Spleen (tissue), 13 donors: ENCODE measurements around the gene FLII. TPM values are rescaled to one million over a fixed set of nuclear protein-coding genes. Genes with fewer than 3 reads are reported as not detected.
A peak's percentile ranks its signal among the peaks of the same experiment; 100 is the strongest.
"Not testable (repeated sequence)": the region's sequence is repeated elsewhere in the genome, so short reads cannot be mapped to it uniquely, and the experiment has no call there.

Experiments
- DNase-seq: peaks from one replicate; pipeline ENCODE4 v3.0.0-alpha.2; 2020
- H3K27ac ChIP-seq, 8 donors: fragments of 200-600 bp; sonication (generic) in 7 of 8; 1 replicate in 4 of 8; 2 replicates in 4 of 8; pipeline versions ENCODE4 v1.5.0 to v1.8.0; 2016 to 2021; ENCODE audit warnings: inconsistent platforms in 4 of 8, mild to moderate bottlenecking in 4 of 8, moderate library complexity in 1 of 8
- H3K27me3 ChIP-seq, 7 donors: fragments of 200-600 bp; sonication (generic) in 6 of 7; replicated peaks in 1 of 7; 1 replicate in 4 of 7; 2 replicates in 3 of 7; pipeline versions ENCODE4 v1.5.0 to v1.8.0; 2016 to 2021; ENCODE audit warnings: inconsistent platforms in 3 of 7, mild to moderate bottlenecking in 1 of 7
- H3K36me3 ChIP-seq, 6 donors: fragments of 200-600 bp; sonication (generic) in 5 of 6; 1 replicate in 4 of 6; 2 replicates in 2 of 6; pipeline versions ENCODE4 v1.5.0 to v1.8.0; 2016 to 2021; ENCODE audit warnings: inconsistent platforms in 2 of 6
- H3K4me1 ChIP-seq, 6 donors: fragments of 200-600 bp; sonication (generic) in 5 of 6; 1 replicate in 3 of 6; 2 replicates in 3 of 6; pipeline versions ENCODE4 v1.5.0 to v1.8.0; 2016 to 2021; ENCODE audit warnings: inconsistent platforms in 3 of 6
- H3K4me3 ChIP-seq, 8 donors: fragments of 200-600 bp; sonication (generic) in 7 of 8; 1 replicate in 4 of 8; 2 replicates in 4 of 8; pipeline versions ENCODE4 v1.5.0 to v1.8.0; 2016 to 2021; ENCODE audit warnings: inconsistent platforms in 4 of 8, mild to moderate bottlenecking in 4 of 8, moderate library complexity in 2 of 8
- H3K9me3 ChIP-seq, 8 donors: fragments of 200-600 bp; sonication (generic) in 7 of 8; 1 replicate in 4 of 8; 2 replicates in 4 of 8; pipeline versions ENCODE4 v1.5.0 to v1.8.0; 2016 to 2021; ENCODE audit warnings: inconsistent platforms in 4 of 8
- POLR2A ChIP-seq, 3 donors: fragments of 450-650 bp; IDR thresholded peaks; one replicate each; pipeline ENCODE4 v1.5.1; 2017; ENCODE audit warnings: antibody characterized with exemption in 3 of 3, mild to moderate bottlenecking in 1 of 3
- POLR2AphosphoS5 ChIP-seq, 3 donors: sonication (generic); formaldehyde crosslinking; IDR thresholded peaks; one replicate each; pipeline ENCODE4 v1.5.1; 2017; ENCODE audit warnings: antibody characterized with exemption in 3 of 3
- WGBS, 5 donors: extraction: QIAGEN DNeasy Blood & Tissue Kit in 3 of 5; methylation state at CpG; one replicate each; pipeline versions ENCODE4 v1.1.5 to v1.1.7; 2013 to 2018; 5-methylcytosine and 5-hydroxymethylcytosine counted together
- intact Hi-C: fragments of 100-400 bp; cut with DNase I; formaldehyde crosslinking; loops from one replicate; pipeline ENCODE4 v1.15.0; 2023; ENCODE audit warnings: low total_unique reads
- long read RNA-seq, 2 donors: transcript quantifications; one replicate each; lab custom pipeline, GENCODE V29; 2026
- polyA plus RNA-seq, 3 donors: library from polyadenylated mRNA; stranded (reverse); fragments of 200-250 nt; gene quantifications; one replicate each; pipeline ENCODE4 v1.2.1, GENCODE V29; 2013
- total RNA-seq, 7 donors: library from RNA; depleted of rRNA in 3 of 7; stranded (reverse); fragments of >200 nt in 3 of 7; fragmentation: NEBNext Ultra II Directional in 4 of 7; extraction: Animal tissue kit (Norgen Biotek cat#: 25700) in 4 of 7; gene quantifications; one replicate each; pipeline versions ENCODE4 v1.1.0 to v1.2.1, GENCODE V29; 2016 to 2021
- TF ChIP-seq, protein P1 (sequence below), 11 experiments: fragments of 200-600 bp in 7 of 11; fragments of 450-650 bp in 4 of 11; sonication (generic) in 4 of 11; IDR thresholded peaks in 8 of 11; conservative IDR thresholded peaks in 3 of 11; 1 replicate in 7 of 11; 2 replicates in 4 of 11; pipeline versions ENCODE4 v1.4.0 to v1.8.0; 2016 to 2021; ENCODE audit warnings: antibody characterized with exemption in 11 of 11, inconsistent platforms in 4 of 11, mild to moderate bottlenecking in 1 of 11
- donor health status: healthy with polysubstance abuse.
- donor health status: DM: no; HTN: no; CAD: no; lungs with moderate emphysema.
- donor health status: DM: no; HTN: no; CAD: no.
- donor health status: Bipolar disorder and iron deficiency.
- donor health status: healthy.
- donor health status: DM: no; HTN: no; CAD: no.
- donor health status: DM: yes; HTN: yes; CAD: no.

The FLII gene
- total RNA-seq = 100 to 1,000 TPM; 272 to 346 (median 287) TPM
- polyA plus RNA-seq = 100 to 1,000 TPM; 143 to 214 (median 211) TPM
- long read RNA-seq, donor 1, partial matches to known transcripts = 13 of 16 reads
- long read RNA-seq, donor 1, other reads (novel, unspliced or antisense) = 0 of 16 reads
- long read RNA-seq, donor 2, full-length matches to known transcripts = 6 of 25 reads
- long read RNA-seq, donor 2, partial matches to known transcripts = 11 of 25 reads
- long read RNA-seq, donor 2, other reads (novel, unspliced or antisense) = 8 of 25 reads

DNA sequence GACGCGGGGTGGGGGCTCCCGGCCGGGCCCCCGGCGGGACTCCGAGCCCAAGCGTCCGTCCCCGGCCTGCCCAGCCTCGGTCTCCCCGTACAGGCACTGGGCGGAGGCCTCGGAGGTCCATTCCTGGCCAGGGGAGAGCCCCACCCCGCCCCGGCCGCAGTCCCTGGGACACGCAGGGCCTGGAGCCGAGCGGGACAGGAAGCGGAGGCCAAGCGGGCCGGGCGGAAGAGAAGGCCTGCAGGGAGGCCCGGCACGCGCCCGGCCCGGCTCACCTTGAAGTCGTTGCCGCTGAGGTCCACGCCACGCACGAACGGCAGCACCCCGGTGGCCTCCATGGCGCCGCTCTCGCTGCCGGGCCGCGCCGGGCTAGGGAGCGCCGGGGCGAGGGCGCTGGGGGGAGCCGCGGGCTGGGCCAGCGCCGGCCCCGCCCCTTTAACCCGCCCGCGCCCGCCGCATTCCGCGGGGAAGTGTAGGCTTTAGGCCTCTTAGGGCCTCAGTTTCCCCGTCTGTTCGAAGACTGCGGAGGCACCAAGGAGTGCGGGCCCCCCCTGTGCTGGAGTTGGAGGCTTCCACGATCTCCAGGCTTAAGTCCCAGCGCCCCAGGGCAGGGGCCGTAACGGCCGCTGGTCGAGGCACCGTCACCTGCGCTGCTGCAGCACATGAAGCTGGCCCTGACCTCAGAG lies at the start of gene FLII:
Gene FLII (minus strand): TSS at position 383 of the 683 bp plus-strand sequence. CDS start 48 bp downstream, at position 335.
- peaks cover 36 to 71% (median 60%) of the 10 kb centered on the region in 6 donors for H3K4me1 ChIP-seq
- peaks cover 0 to 43% (median 36%) of the 10 kb centered on the region in 6 donors for H3K36me3 ChIP-seq
- intact Hi-C loops = no loop called here
- H3K27me3 ChIP-seq = no peaks in the 10 kb centered on the region
- H3K27ac ChIP-seq = peak within 1 kb of the TSS; percentile 80 to 99 (median 96)
- TF ChIP-seq, protein P1, sequence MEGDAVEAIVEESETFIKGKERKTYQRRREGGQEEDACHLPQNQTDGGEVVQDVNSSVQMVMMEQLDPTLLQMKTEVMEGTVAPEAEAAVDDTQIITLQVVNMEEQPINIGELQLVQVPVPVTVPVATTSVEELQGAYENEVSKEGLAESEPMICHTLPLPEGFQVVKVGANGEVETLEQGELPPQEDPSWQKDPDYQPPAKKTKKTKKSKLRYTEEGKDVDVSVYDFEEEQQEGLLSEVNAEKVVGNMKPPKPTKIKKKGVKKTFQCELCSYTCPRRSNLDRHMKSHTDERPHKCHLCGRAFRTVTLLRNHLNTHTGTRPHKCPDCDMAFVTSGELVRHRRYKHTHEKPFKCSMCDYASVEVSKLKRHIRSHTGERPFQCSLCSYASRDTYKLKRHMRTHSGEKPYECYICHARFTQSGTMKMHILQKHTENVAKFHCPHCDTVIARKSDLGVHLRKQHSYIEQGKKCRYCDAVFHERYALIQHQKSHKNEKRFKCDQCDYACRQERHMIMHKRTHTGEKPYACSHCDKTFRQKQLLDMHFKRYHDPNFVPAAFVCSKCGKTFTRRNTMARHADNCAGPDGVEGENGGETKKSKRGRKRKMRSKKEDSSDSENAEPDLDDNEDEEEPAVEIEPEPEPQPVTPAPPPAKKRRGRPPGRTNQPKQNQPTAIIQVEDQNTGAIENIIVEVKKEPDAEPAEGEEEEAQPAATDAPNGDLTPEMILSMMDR (IDR thresholded peaks at IDR 0.05 in 8 of 11, conservative IDR thresholded peaks at IDR 0.05 in 3 of 11) = no peak
- peak; percentile 85 to 86 (median 85) for TF ChIP-seq POLR2AphosphoS5 (IDR thresholded peaks at IDR 0.05)
- TF ChIP-seq POLR2A (IDR thresholded peaks at IDR 0.05) = peak in 1 of 3 donors; percentile 26
- H3K4me3 ChIP-seq = peak within 1 kb of the TSS; percentile 78 to 100 (median 98)
- DNase-seq = peak; percentile 93
- WGBS, 5 donors = 0 to 1% (median 1%) methylated on average over 8 to 71 of the region's 71 CpGs
- H3K9me3 ChIP-seq = no peaks in the 10 kb centered on the region

DNA sequence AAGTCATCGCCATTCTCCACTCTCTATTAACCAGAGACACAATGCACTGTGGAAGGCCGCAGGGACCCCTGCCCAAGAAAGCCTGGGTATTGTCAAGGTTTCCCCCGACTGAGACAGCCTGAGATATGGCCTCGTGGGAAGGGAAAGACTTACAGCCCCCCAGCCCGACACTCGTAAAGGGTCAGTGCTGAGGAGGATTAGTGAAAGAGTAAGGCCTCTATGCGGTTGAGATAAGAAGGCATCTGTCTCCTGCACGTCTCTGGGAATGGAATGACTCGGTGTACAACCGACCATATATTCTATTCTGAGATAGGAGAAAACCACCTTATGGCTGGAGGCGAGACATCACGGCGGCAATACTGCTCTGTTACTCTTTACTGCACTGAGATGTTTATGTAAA lies 44.7 kb upstream of the FLII start:
- Histone ChIP-seq H3K36me3 (peaks cover 6 to 100% (median 91%) of the 10 kb centered on the region in 6 donors), H3K4me1 (peaks cover 0 to 34% (median 8%) of the 10 kb centered on the region in 6 donors)
- peak; percentile 22 for DNase-seq
- H3K9me3 ChIP-seq, H3K4me3 ChIP-seq, H3K27ac ChIP-seq, intact Hi-C loops, H3K27me3 ChIP-seq: not testable (repeated sequence)
- 80 to 95% (median 94%) methylated on average over 13 of the region's 13 CpGs for WGBS, 5 donors

DNA sequence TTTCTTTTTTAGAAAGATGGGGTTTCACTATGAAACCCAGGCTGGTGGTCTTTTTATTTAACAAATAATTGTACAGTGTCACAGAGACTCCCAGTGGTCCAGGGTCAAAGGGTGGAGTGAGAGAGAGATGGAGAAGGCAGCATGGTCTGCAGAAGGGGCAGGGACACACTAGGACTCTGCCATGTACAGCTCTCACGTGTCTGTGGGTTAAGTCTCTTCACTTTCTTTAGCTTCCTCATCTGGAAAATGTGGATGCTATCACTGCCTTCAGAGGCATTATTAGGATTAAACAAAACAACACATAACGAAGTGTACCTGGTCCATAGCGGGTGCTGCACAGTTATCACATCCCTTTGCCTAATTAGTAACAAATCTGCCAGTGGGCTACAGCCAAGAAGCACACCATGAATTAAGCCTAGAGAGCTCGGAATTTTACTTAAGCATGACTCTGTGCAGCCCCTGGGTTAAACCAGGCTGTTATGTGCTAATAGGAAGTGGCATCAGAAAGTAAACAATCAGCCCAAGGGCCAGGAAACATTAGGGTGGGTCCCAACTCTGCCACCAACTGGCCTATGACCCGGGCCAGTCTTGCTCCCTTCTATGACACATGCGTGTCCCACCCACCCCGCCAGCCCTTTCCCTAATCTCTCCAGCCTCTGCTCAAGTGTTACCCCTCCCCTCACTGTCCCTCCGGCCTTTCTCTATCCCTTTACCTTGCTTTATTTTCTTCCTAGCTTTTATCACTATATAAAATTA lies 42.4 kb upstream of the FLII start:
- peak; percentile 72 for DNase-seq
- WGBS, 5 donors = 54 to 80% (median 67%) methylated on average over 8 of the region's 8 CpGs
- Histone ChIP-seq H3K27me3 (no peaks in the 10 kb centered on the region), H3K27ac (peak overlapping the region in 7 of 8 donors; percentile 45 to 92 (median 70)), H3K4me1 (peaks cover 0 to 50% (median 10%) of the 10 kb centered on the region in 6 donors), H3K4me3 (peak overlapping the region in 1 of 8 donors; percentile 35), H3K36me3 (peaks cover 3 to 98% (median 69%) of the 10 kb centered on the region in 6 donors), H3K9me3 (no peaks in the 10 kb centered on the region)
- intact Hi-C loops = no loop called here
- TF ChIP-seq, protein P1 (IDR thresholded peaks at IDR 0.05 in 8 of 11, conservative IDR thresholded peaks at IDR 0.05 in 3 of 11) = no peak
- TF ChIP-seq POLR2AphosphoS5 (IDR thresholded peaks at IDR 0.05) = peak in 1 of 3 donors; percentile 11
- no peak for TF ChIP-seq POLR2A (IDR thresholded peaks at IDR 0.05)

DNA sequence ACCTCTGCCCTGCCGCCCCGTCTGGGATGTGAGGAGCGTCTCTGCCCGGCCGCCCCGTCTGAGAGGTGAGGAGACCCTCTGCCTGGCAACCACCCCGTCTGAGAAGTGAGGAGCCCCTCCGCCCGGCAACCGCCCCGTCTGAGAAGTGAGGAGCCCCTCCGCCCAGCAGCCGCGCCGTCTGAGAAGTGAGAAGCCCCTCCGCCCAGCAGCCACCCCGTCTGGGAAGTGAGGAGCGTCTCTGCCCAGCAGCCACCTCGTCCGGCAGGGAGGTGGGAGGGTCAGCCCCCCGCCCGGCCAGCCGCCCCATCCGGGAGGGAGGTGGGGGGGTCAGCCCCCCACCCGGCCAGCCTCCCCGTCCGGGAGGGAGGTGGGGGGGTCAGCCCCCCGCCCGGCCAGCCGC lies 39.5 kb upstream of the FLII start:
- H3K27ac ChIP-seq = peak overlapping the region in 4 of 8 donors; percentile 43 to 92 (median 90)
- 91 to 95% (median 93%) methylated on average over 4 to 30 of the region's 30 CpGs; no CpG with 5 or more reads in 1 of the 5 donors for WGBS, 5 donors
- intact Hi-C loops, H3K9me3 ChIP-seq, H3K27me3 ChIP-seq: not testable (repeated sequence)
- peaks cover 0 to 98% (median 57%) of the 10 kb centered on the region in 6 donors for H3K36me3 ChIP-seq
- peak; percentile 72 for DNase-seq
- H3K4me1 ChIP-seq = peaks cover 0 to 50% (median 10%) of the 10 kb centered on the region in 6 donors
- peak overlapping the region in 2 of 8 donors; percentile 9 to 35 for H3K4me3 ChIP-seq
